D721Med (cell line): ENCODE data around the gene ZNF138.

Experiments used
- DNase-seq: peaks from one replicate; pipeline ENCODE4 v3.0.0; 2011; ENCODE audit warnings: low spot score; ENCODE audit not compliant: insufficient read length
- FAIRE-seq: peaks from 2 replicates; lab custom pipeline; 2011; peaks lifted over from hg19 to GRCh38; lab: Jason Lieb, UNC
- TF ChIP-seq, protein P1 (sequence below): IDR thresholded peaks from 2 replicates; pipeline ENCODE4 v1.5.1; 2012; ENCODE audit warnings: mild to moderate bottlenecking, control low read depth; ENCODE audit not compliant: insufficient read depth; ENCODE audit errors: missing control alignments

Gene ZNF138

DNA sequence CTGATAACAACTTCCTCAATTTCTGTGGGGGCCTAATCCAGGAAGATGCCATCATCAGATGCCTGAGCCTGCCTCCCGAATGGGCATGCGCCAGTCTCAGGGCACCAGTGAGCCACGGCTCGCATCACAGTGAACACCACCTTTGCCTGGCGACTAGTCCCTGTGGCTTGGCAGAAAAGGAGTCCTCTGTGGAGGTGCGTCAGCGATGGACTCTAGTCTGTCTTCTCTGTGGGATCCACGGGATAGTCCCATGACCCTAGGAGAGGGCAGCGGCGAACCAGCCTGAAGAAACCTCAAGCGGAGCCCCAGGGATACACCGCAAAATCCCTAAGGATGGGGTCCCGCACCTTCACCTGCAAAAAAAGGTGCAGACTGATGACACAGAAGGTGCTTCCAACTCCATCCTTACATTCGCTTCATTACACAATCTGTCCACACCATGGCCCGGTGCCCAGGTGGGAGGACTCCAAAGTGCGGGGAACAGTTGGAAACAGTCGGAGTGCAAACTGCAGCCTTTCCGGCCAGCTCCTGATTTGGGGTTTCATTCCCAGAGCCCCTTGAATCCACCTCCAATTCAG, 73.7 kb downstream of the ZNF138 start:
- TF ChIP-seq, protein P1, sequence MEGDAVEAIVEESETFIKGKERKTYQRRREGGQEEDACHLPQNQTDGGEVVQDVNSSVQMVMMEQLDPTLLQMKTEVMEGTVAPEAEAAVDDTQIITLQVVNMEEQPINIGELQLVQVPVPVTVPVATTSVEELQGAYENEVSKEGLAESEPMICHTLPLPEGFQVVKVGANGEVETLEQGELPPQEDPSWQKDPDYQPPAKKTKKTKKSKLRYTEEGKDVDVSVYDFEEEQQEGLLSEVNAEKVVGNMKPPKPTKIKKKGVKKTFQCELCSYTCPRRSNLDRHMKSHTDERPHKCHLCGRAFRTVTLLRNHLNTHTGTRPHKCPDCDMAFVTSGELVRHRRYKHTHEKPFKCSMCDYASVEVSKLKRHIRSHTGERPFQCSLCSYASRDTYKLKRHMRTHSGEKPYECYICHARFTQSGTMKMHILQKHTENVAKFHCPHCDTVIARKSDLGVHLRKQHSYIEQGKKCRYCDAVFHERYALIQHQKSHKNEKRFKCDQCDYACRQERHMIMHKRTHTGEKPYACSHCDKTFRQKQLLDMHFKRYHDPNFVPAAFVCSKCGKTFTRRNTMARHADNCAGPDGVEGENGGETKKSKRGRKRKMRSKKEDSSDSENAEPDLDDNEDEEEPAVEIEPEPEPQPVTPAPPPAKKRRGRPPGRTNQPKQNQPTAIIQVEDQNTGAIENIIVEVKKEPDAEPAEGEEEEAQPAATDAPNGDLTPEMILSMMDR, result no peak
- no peak for FAIRE-seq
- no peak for DNase-seq

DNA sequence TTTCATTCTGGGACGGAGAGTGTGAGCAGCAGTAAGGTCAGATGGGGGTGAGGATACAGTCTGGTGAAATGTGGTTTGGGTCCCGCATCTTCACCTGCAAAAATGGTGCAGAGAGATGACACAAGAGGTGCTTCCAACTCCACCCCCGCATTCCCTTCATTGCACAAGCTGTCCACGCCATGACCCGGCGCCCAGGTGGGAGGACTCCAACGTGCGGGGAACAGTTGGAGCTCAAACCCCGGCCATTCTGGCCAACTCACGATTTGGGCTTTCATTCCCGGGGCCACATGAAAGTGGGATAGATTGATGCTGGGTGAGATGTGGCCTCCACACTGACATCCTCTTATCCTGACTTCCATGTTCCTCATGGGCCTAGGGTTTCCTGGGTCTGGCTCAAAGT, 74.3 kb downstream of the ZNF138 start:
- DNase-seq, result no peak

DNA sequence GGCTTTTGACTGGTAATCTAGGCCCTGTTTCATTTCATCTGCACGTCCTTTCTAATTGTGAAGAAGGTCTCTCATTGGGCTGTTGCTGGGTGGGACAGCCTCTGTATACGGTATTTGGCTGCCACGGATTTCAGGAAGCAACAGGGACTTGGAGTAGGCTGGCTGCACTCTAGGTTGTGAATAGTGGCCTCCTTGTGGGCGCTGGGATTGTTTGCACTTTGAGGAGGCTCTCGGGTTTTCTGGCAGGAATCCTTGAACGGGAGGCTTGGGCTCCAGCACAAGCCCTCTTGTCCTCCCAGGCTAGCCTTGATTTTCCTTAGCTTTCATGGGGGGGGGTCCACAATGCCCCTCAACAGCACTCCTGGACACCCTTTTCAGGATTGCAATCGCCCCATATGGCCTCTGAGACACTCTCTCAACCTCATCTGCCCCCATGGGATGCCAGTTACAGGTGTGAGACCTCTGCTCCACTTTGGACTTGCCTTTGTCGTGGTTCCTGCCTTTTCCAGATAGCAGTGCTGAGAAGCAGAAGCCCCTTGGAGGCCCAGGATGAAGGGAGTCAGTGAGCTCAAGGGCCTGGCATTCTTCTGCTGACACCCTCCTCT, 75.0 kb downstream of the ZNF138 start:
- no peak for FAIRE-seq
- TF ChIP-seq, protein P1, result no peak
- peak; percentile 7 for DNase-seq

More for the DNA sequence above, 74.3 kb downstream of the ZNF138 start:
- no peak for FAIRE-seq
- TF ChIP-seq, protein P1, result no peak

DNA sequence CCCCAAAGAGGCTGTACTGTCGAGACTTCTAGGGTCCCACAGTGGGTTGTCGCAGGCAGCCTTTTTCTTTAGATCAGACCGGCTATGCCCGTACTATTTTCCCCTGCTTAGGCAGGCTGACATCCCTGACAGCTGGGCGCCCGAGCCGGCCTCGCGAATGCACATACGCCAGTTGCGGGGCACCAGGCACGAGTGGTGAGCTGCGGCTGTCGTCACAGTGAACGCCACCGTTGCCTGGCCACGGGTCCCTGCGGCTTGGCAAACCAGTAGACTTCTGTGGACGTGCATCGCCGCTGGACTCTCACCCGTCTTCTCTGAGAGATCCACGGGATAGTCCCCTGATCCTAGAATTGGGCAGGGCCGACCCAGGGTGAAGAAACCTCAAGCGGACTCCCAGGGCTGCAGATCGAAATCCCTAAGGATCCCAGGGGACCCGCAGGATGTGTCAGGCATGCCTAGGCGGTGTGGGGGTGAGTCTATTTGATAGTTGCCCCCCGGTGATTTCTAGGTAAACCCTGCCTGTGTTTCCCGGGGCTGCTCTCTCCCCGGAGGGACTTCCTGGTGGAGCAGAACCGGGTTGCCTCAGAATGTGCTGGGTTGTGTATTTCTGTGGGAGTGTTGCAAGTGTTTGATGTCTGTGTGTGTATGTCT, 75.8 kb downstream of the ZNF138 start:
- TF ChIP-seq, protein P1, result no peak
- no peak for FAIRE-seq
- peak; percentile 5 for DNase-seq

DNA sequence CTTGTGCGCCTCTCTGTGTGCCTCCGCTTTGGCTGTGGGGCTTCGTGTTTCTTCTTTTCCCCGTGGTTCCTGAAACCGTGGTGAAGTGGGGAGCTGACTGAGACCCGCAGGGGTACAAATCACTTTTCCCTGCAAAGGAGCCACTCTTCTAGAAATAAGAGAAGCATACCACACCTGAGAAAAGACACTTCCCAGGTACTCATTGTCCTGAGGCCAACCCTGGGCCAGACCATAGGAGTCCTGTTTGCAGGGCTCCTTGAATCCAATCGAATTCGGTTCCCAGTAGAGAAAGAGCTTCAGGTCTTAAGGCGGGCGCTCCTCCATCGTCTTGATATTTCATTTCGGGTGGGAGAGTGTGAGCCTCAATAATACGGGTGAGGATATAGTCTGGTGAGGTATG, 76.4 kb downstream of the ZNF138 start:
- FAIRE-seq (no peak), DNase-seq (peak; percentile 7)
- TF ChIP-seq, protein P1, result no peak

DNA sequence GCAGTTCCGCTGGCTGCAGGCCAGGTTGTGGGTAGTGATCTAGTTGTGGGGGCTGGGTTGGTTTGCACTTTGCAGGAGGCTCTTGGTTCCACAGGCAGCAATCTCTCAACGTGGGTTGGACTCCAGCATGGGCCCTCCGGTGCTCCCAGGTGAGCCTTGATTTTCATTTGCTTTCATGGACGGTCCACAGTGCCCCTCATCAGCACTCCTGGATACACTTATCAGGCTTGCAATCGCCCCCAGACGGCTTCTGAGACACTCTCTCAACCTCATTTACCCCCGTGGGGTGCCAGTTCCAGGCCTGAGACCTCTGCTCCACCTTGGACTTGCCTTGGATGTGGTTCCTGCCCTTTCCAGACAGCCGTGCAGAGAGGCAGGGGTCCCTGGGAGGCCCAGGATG, 77.5 kb downstream of the ZNF138 start:
- peak; percentile 1 for DNase-seq
- FAIRE-seq, result no peak
- TF ChIP-seq, protein P1, result no peak
